ENCODE data around the gene PARK7.

PARK7 gene

DNA sequence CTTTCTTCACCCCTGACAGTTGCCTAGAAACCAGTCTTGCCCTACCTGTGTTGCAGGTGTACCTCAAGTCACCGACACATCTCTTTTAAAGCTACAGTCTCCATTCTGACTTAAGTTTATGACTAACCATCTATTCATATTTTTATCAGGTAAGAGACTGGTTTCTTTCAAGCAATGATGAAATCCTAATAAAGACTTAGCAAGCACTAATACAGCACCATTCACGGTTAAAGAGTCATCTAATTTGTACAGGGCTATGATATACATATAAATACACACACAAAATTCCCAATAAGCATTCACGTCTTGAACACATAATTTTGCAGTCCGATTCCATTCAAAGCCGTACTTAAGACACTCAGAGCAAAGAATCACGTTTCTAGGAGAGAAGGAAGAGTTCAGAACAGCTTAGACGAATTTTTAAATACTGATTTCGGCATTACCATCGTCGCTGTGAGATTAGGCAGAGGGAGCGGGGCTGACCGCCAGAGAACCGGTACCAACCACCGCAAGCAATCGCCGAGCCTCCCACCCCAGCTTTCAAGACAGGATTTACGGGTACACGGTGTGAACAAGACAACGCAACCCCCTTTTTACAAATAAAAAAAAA lies 63.7 kb downstream of the PARK7 start:
- no peak for DNase-seq

DNA sequence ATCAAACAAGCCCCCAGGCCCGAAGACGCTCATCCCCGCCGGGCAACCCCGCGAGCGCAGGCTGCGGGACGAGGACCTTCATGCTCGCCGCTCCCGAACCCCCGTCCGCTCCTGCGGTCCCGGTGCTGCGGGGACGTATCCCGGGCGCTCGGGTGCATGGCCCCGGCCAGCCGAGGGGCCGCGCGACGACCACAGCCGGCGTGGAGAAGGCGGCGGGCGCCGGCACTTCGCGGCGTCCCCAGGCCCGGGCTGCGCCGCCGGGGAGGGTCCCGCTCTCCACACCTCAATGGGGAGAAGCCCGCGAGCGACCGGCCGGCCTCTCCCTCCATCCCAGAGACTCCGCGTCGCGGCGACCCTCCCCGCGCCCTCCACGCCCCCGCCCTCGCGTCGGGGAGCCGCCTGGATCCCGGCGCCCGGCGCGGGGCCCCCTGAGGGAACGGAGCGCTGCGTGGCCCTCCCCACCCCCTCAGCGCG lies 64.2 kb downstream of the PARK7 start:
- DNase-seq = no peak

DNA sequence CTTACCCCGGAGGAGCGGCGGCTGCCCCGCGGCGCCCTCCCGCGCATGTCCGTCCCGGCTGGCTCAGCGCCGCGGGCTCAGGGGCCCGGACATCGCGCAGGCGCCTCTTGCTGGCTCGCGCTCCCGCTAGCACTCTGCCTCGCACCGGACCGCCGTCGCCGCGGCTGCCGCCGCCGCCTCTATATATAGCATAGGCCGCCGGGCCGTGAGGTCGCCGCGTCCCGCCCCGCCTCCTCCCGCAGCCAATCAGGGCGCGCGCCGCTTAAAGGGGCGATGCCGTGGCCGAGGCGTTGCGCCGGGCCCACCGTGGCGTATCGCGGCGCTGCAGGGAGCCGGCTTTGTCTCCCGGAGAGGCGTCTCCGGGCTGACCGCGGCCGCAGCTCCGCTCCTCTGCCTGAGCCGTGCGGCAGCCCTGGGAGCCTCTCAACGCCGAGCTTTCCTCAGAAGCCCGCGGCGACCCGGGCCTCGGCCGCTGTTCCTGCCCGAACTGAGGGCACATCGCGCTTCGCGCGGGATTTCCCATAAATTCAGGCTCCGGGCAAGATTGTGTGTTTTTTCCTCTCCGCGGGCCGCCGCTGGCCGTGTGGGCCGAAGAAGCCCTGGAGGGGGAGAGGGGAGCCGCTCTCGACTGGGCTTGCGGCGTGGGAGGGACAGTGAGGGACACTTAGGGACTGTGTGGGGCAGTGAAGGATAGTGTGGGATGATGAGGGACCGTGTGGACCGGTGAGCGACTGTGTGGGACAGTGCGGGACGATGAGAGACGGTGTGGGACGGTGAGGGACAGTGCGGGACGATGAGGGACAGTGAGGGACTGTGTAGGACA lies 64.9 kb downstream of the PARK7 start, which contains the start of gene ERRFI1:
Gene ERRFI1 (minus strand): TSS at position 157 of the 823 bp plus-strand sequence. CDS start 10,690 bp downstream, outside the sequence.
- peak; percentile 78 to 94 (median 81) for DNase-seq

DNA sequence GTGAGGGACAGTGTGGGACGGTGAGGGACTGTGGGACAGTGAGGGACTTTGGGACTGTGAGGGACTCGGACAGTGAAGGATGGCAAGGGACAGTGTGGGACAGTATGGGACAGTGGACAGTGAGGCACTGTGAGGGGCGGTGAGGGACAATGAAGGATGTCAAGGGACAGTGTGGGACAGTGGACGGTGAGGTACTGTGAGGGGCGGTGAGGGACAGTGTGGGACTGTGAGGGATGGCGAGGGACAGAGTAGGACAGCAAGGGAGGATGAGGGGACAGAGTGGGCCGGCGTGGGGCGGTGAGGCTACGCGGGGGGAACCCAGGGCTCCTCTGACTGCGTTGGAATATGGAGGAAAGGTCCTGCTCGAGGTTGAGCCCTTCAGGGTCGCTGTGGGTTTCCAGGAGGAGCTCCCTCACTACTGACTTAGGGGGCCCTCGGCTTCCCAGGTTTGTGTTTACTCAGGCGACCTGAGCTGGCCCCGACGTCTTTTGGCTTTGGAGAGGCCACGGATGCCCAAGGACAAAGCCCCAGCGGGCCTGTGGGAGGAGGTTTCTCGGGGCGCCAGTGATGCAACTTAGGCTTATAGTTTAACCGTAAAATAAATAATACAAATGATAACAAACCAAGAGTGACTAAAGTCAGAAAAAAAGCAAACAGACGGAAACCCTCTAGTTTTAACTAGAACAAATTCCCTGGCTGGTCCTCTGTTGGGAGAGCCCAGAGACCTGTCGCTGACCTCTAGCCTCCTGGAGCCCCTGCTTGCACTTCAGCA lies 65.7 kb downstream of the PARK7 start:
- no peak for DNase-seq

DNA sequence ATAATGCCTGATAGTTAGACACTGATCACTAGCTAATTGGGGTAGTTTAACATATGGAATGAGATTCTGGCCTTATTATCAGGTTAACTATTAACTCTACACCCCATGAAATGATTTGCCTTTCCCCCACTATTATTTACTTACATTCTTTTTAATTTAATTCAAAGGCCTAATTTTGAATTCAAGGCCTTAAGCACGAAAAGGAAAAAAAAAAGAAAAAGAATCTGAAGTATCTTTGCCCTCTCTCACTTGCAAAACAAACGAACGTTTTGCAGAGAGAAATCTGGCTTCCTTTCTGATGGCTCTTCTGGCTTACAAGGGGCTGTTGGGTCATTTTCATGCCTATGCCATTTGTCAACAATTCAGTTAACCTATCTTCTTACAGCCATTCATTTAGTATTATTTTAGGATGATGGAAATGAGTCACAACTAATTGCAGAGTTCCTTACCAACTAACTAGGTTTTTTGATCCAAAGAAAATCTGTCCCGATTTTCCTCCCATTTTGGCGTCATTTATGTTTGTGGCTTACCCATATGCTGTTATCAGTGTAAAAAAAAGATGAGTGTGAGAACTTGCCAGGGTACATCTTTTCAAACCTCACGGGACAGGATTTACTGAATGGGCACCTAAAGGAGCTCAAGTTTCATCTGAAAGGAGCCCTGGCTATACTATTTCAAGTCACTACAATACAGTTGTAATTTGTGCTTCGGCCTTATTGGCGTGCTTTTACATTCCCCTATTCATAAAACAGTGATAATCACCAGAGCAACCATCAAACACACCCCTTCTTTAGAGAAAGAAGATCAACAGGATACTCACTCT lies 66.4 kb downstream of the PARK7 start:
- no peak for DNase-seq

DNA sequence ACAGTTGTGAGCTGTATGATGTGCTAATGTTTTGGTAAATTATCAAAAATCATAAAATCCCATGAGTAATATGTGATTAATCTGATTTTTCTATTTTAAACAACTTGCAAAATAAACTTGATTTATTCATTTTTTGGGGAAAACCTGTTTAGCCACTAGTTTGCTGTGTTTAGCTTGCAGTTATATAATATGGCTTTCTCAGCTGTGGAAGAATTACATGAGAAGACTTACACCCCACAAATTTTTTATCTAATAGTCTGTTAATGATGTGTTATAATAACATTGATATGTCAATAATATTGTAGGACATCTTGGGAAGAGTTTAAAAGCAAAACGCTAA lies 67.0 kb downstream of the PARK7 start:
- DNase-seq = no peak

DNA sequence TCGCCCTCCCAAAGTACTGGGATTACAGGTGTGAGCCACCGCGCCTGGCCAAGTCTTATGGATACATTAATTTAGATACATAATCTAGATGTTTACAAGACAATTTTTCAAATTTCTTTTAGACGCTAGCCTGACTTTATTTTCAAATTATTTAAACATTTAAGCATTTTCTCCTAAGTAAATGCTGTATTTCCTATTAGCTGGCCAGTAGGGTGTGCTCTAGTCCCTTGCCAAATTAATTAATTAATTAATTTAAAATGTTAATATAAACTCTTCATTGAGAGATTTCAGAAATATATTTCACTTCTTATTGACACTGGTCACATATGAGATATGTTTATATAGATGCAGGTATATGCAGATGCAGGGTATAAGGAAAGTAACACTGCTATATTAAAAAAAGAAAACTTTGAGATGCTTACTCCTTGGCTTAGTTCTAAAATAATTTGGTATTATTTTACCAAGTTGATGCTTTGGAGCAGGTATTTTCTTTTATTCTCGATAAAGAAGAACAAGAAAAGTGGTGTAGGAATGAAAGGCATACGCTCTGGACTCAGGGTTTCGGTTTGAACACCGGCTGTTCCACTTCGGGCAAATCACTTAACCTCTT lies 69.8 kb downstream of the PARK7 start:
- peak in 2 of 5 experiments; percentile 13 to 52 for DNase-seq

DNA sequence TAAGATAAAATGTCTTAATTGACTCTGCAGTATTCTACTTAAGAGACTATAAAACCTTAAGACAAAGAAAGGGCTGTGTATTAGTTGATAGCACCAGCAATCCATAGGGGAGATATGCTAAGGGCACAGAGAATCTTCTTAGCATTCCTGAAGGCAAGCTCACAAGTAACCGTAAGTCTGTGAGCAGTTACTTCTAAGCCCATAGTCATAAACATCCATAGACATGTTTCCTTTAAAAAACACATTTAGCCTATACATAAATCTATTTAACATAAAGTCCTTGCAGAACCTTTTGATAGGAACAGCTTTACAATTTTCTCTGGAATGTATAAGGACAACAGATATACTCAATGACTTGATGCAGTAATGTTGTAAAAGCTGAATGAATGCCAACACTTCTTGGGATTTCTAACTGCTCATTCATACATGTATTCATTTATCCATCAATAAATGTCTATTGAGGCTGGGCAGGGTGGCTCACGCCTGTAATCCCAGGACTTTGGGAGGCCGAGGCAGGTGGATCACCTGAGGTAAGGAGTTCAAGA lies 70.9 kb downstream of the PARK7 start:
- DNase-seq = no peak

DNA sequence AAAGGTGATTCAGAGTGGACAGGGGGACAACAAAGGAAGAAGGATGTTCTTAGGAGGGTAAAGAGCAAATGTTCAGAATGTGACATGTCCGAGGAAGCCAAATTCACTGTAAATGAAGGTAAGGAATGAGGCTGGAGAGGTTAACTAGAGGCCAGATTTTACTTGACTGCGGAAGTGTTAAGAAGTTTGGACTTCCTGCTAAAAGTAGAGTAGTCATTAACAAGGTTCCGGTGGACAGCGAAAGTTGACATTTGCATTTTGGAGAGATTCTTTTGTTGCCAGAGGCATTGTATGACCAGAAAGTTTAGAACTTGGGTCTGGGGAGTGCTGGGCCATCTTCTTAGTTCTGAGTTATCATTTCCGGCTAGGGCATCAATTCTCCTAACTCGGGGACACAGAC lies 71.8 kb downstream of the PARK7 start:
- no peak for DNase-seq
